Stimulated activated CD4-positive, alpha-beta T cell treated with anti-CD3 and anti-CD28 coated beads, Interleukin-1b, Interleukin-23, amount 100 ng/mL, for 24 hours (primary cell): ENCODE measurements around the gene DOK3.

ENCODE experiments used
- DNase-seq, 4 experiments: peaks; one replicate each; pipeline ENCODE4 v3.0.0-alpha.2; 2020; ENCODE audit warnings: low read depth in 4 of 4, low spot score in 1 of 4

DOK3 gene

DNA sequence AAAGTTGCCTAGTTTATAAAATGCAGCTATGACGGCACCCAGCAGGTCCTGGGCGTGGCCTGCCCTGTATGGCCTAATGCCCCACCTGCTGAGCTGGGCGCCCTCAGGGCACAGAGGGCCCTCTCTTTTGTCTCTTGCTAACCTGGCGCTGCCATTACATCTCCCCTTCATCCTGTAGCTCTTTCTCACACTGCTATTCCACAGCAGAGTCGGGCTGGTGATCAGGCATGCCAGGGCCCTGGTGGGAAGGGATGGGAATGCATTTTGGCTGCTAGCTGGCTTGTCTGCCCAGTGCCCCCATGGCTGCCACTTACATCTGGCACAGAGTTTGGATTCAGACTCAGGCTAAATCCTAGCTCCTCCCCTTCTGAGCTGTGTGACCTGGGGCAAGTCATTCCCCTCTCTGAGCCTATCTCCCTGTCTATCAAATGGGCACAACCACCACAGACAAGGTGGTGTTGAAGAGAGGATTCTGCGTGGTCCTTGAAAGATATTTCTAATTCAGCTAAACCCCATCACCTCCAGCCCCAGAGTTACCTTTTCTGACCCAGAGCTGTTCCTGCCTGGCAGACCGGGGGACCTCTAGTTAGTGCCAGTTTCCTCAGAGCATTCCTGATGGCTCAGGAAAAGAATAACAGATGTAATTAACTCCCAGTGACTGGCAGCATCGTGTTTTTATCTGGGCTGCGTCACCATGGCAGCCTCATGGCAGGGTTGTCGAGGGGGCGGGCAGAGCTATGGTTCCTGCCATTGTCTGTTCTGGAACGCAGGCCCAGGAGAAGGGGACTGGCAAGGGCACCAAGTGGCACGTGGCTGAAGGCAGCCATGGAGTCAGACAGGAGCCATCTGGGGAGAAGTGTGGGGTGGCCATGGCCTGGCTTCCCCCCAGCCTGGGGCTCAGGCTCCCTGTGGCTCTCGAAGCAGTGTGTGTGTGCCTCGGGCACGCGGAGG is 56.7 kb downstream of the DOK3 start:
- no peak for DNase-seq
